H9 (cell line): ENCODE data around the gene TNIK. TPM values are rescaled to one million over a fixed set of nuclear protein-coding genes. Genes with fewer than 3 reads are reported as not detected.

ENCODE experiments used
- DNase-seq: peaks from one replicate; pipeline ENCODE4 v3.0.0-alpha.2; 2017
- H2AFZ ChIP-seq: one replicate; pipeline ENCODE4 v1.6.1; 2013; ENCODE audit warnings: mild to moderate bottlenecking, low read length, control low read depth, moderate library complexity
- H2AK5ac ChIP-seq: 2 replicates; pipeline ENCODE4 v1.6.1; 2013; ENCODE audit warnings: low read length, control low read depth, mixed read lengths; ENCODE audit not compliant: insufficient read length
- H2BK120ac ChIP-seq: one replicate; pipeline ENCODE4 v1.6.1; 2013; ENCODE audit warnings: low read depth, mild to moderate bottlenecking, low read length, control low read depth, inconsistent platforms; ENCODE audit not compliant: poor library complexity, severe bottlenecking
- H2BK12ac ChIP-seq: 2 replicates; pipeline ENCODE4 v1.6.1; 2013; ENCODE audit warnings: low read length, control low read depth, mixed read lengths, low read depth; ENCODE audit not compliant: insufficient read length
- H2BK15ac ChIP-seq: 2 replicates; pipeline ENCODE4 v1.6.1; 2013; ENCODE audit warnings: low read depth, low read length, control low read depth
- H2BK20ac ChIP-seq: one replicate; pipeline ENCODE4 v1.6.1; 2013; ENCODE audit warnings: low read depth, mild to moderate bottlenecking, low read length, control low read depth, inconsistent platforms; ENCODE audit not compliant: poor library complexity, severe bottlenecking
- H2BK5ac ChIP-seq: 2 replicates; pipeline ENCODE4 v1.6.1; 2013; ENCODE audit warnings: low read length, control low read depth, mixed read lengths; ENCODE audit not compliant: insufficient read length
- H3K14ac ChIP-seq: 2 replicates; pipeline ENCODE4 v1.6.1; 2013; ENCODE audit warnings: low read length, control low read depth; ENCODE audit not compliant: insufficient read depth
- H3K18ac ChIP-seq: 2 replicates; pipeline ENCODE4 v1.6.1; 2013; ENCODE audit warnings: low read depth, mild to moderate bottlenecking, mixed read lengths, low read length, control low read depth; ENCODE audit not compliant: insufficient read length
- H3K23ac ChIP-seq: 2 replicates; pipeline ENCODE4 v1.6.1; 2013; ENCODE audit warnings: low read length, control low read depth, mixed read lengths, low read depth; ENCODE audit not compliant: insufficient read length
- H3K23me2 ChIP-seq: 2 replicates; pipeline ENCODE4 v1.6.1; 2013; ENCODE audit warnings: low read depth, mild to moderate bottlenecking, mixed read lengths, low read length, control low read depth; ENCODE audit not compliant: insufficient read length, poor library complexity, severe bottlenecking
- H3K27ac ChIP-seq: 2 replicates; pipeline ENCODE4 v1.5.1; 2013; ENCODE audit warnings: low read length, control low read depth, mixed read lengths, low read depth; ENCODE audit not compliant: insufficient read length
- H3K27me3 ChIP-seq: 2 replicates; pipeline ENCODE4 v1.6.1; 2013; ENCODE audit warnings: low read length, control low read depth, inconsistent platforms; ENCODE audit not compliant: insufficient read depth
- H3K4ac ChIP-seq: 2 replicates; pipeline ENCODE4 v1.6.1; 2013; ENCODE audit warnings: low read depth, mild to moderate bottlenecking, control low read depth, inconsistent platforms, low read length, moderate library complexity
- H3K4me1 ChIP-seq: 2 replicates; pipeline ENCODE4 v1.6.1; 2013; ENCODE audit warnings: low read length, control low read depth, inconsistent platforms; ENCODE audit not compliant: insufficient read depth
- H3K4me2 ChIP-seq: 2 replicates; pipeline ENCODE4 v1.6.1; 2013; ENCODE audit warnings: low read length, control low read depth, mixed read lengths; ENCODE audit not compliant: insufficient read length, insufficient read depth
- H3K56ac ChIP-seq: 2 replicates; pipeline ENCODE4 v1.6.1; 2013; ENCODE audit warnings: low read depth, mild to moderate bottlenecking, mixed read lengths, low read length, control low read depth; ENCODE audit not compliant: insufficient read length
- H3K79me1 ChIP-seq: 2 replicates; pipeline ENCODE4 v1.6.1; 2013; ENCODE audit warnings: low read depth, mild to moderate bottlenecking, moderate library complexity, low read length, control low read depth, inconsistent platforms; ENCODE audit not compliant: insufficient read depth, poor library complexity, severe bottlenecking
- H3K79me2 ChIP-seq: 2 replicates; pipeline ENCODE4 v1.6.1; 2013; ENCODE audit warnings: low read length, control low read depth, inconsistent platforms; ENCODE audit not compliant: insufficient read depth
- H3K9ac ChIP-seq: 2 replicates; pipeline ENCODE4 v1.6.1; 2013; ENCODE audit warnings: low read length, control low read depth, mixed read lengths; ENCODE audit not compliant: insufficient read length; ENCODE audit errors: extremely low read depth
- H3K9me3 ChIP-seq: one replicate; pipeline ENCODE4 v1.6.1; 2013; ENCODE audit warnings: low read depth, low read length, inconsistent platforms; ENCODE audit not compliant: control insufficient read depth
- H3T11ph ChIP-seq: one replicate; pipeline ENCODE4 v1.6.1; 2013; ENCODE audit warnings: mild to moderate bottlenecking, low read length, control low read depth, inconsistent platforms
- H4K20me1 ChIP-seq: one replicate; pipeline ENCODE4 v1.6.1; 2013; ENCODE audit not compliant: control insufficient read depth, insufficient read length, insufficient read depth
- H4K5ac ChIP-seq: 2 replicates; pipeline ENCODE4 v1.6.1; 2013; ENCODE audit warnings: low read depth, mild to moderate bottlenecking, mixed read lengths, low read length, control low read depth; ENCODE audit not compliant: insufficient read length
- H4K8ac ChIP-seq: replicated peaks from 2 replicates; pipeline ENCODE4 v1.6.1; 2013; ENCODE audit warnings: low read length, control low read depth, mixed read lengths, low read depth; ENCODE audit not compliant: insufficient read length
- H4K91ac ChIP-seq: 2 replicates; pipeline ENCODE4 v1.6.1; 2013; ENCODE audit warnings: low read depth, mild to moderate bottlenecking, moderate library complexity, mixed read lengths, low read length, control low read depth; ENCODE audit not compliant: insufficient read length
- H3K27ac Mint-ChIP-seq, 3 experiments: 2 replicates in 2 of 3; 3 replicates in 1 of 3; pipeline ENCODE4 v1.8.0; 2020 to 2021; ENCODE audit warnings: mixed read lengths in 3 of 3, mild to moderate bottlenecking in 1 of 3, moderate library complexity in 1 of 3
- H3K27me3 Mint-ChIP-seq: 2 replicates; pipeline ENCODE4 v1.8.0; 2021; ENCODE audit warnings: low read depth, mild to moderate bottlenecking, moderate library complexity, mixed read lengths
- H3K36me3 Mint-ChIP-seq, 3 experiments: 2 replicates in 2 of 3; 3 replicates in 1 of 3; pipeline ENCODE4 v1.8.0; 2020 to 2021; ENCODE audit warnings: low read depth in 3 of 3, mixed read lengths in 3 of 3; ENCODE audit not compliant: insufficient read depth in 1 of 3
- H3K4me1 Mint-ChIP-seq, 2 experiments: 2 replicates each; pipeline ENCODE4 v1.8.0; 2020; ENCODE audit warnings: mixed read lengths in 2 of 2
- H3K4me3 Mint-ChIP-seq, 2 experiments: 2 replicates in 1 of 2; 3 replicates in 1 of 2; pipeline ENCODE4 v1.8.0; 2020 to 2021; ENCODE audit warnings: mild to moderate bottlenecking in 2 of 2, mixed read lengths in 2 of 2, moderate library complexity in 1 of 2
- H3K9me3 Mint-ChIP-seq, 2 experiments: 2 replicates in 1 of 2; 3 replicates in 1 of 2; pipeline ENCODE4 v1.8.0; 2020; ENCODE audit warnings: mild to moderate bottlenecking in 2 of 2, mixed read lengths in 2 of 2, moderate library complexity in 1 of 2
- WGBS: extraction: QIAGEN DNeasy Blood & Tissue Kit; methylation state at CpG from one replicate; pipeline ENCODE4 v1.1.7; 2013; ENCODE audit warnings: missing lambda C conversion rate, low lambda C conversion rate, mixed read lengths; ENCODE audit not compliant: insufficient read length; ENCODE audit errors: extremely low coverage; 5-methylcytosine and 5-hydroxymethylcytosine counted together
- total RNA-seq: library from RNA; stranded (reverse); gene quantifications from 2 replicates; pipeline ENCODE4 v1.2.1, GENCODE V29; 2021
- TF ChIP-seq, protein P1 (sequence below): fragments of 200-600 bp; sonication (generic); conservative IDR thresholded peaks from 3 replicates; pipeline ENCODE4 v1.8.0; 2021; ENCODE audit warnings: antibody characterized with exemption, mild to moderate bottlenecking

The TNIK gene
- total RNA-seq, 1 experiment from 2014 or later = 15.9 TPM

DNA sequence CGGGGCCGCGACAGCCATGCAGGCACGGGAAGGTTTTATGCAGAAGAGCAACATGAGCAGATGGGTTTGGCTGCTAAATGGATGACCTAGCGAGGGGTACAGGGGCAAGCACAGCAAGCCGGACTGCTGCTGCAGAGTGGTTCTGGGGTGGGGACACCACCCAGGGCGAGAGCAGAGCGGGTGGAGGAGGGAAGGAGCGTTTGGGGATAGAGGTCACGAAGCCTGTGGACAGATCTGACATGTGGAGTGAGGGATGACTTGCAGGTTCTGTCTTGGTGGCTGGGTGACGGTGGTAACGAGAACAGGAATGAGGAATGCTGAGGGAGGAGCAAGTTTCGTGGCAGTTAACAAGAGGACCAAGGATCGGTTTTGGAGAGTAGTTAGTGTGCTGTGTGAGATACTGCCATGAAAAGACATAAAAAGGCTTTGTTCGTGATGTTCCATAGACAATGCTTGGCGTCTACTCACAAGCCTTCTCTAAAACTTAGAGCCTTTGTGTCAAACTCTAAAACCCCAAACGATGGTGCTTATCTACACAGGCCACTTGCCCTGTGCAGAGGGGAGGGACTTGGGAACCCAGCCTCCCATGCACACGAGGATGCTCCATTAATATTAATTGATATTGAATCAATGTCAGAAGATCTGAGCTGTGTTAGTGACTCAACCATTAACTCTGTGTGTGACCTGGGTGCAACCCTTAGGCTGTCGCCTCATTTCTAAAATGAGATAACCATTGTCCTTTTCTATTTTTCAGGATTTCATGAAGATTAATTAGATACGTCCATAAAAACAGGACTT, 301.0 kb downstream of the TNIK start:
- H2BK20ac ChIP-seq = no peak overlapping the region
- H2AK5ac ChIP-seq = no peak overlapping the region
- H3K56ac ChIP-seq = no peak overlapping the region
- peaks cover 6 to 8% of the 10 kb centered on the region in 2 experiments; a peak in 4 of 5 replicates for H3K9me3 Mint-ChIP-seq
- H2BK5ac ChIP-seq = no peak overlapping the region
- no peak overlapping the region for H3K4ac ChIP-seq
- no peak overlapping the region for H3K4me2 ChIP-seq
- no peaks in the 10 kb centered on the region for H3K23me2 ChIP-seq
- DNase-seq = no peak
- no peak overlapping the region for H3K9ac ChIP-seq
- no CpG with 5 or more reads among the region's 20 CpGs for WGBS
- no peak overlapping the region for H2BK12ac ChIP-seq
- H3K14ac ChIP-seq = no peak overlapping the region
- TF ChIP-seq, protein P1, sequence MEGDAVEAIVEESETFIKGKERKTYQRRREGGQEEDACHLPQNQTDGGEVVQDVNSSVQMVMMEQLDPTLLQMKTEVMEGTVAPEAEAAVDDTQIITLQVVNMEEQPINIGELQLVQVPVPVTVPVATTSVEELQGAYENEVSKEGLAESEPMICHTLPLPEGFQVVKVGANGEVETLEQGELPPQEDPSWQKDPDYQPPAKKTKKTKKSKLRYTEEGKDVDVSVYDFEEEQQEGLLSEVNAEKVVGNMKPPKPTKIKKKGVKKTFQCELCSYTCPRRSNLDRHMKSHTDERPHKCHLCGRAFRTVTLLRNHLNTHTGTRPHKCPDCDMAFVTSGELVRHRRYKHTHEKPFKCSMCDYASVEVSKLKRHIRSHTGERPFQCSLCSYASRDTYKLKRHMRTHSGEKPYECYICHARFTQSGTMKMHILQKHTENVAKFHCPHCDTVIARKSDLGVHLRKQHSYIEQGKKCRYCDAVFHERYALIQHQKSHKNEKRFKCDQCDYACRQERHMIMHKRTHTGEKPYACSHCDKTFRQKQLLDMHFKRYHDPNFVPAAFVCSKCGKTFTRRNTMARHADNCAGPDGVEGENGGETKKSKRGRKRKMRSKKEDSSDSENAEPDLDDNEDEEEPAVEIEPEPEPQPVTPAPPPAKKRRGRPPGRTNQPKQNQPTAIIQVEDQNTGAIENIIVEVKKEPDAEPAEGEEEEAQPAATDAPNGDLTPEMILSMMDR = no peak
- no peaks in the 10 kb centered on the region for H3K27me3 Mint-ChIP-seq
- H3K18ac ChIP-seq = no peak overlapping the region
- H3T11ph ChIP-seq = no peak overlapping the region
- H3K4me1 Mint-ChIP-seq = peaks cover 9% of the 10 kb centered on the region in 2 experiments
- H3K79me2 ChIP-seq = no peaks in the 10 kb centered on the region
- peaks cover 15 to 33% (median 21%) of the 10 kb centered on the region in 3 experiments for H3K36me3 Mint-ChIP-seq
- H3K27ac Mint-ChIP-seq = peak overlapping the region in 2 of 3 experiments; percentile 16 to 57; a peak in 1 of 7 replicates
- H3K9me3 ChIP-seq = no peaks in the 10 kb centered on the region
- H3K27me3 ChIP-seq = no peaks in the 10 kb centered on the region
- no peak overlapping the region for H3K23ac ChIP-seq
- H4K5ac ChIP-seq = no peak overlapping the region
- H2BK120ac ChIP-seq = no peak overlapping the region
- no peaks in the 10 kb centered on the region for H3K4me1 ChIP-seq
- no peak overlapping the region for H3K27ac ChIP-seq
- H2BK15ac ChIP-seq = no peak overlapping the region
- no peak overlapping the region for H4K8ac ChIP-seq
- no peaks in the 10 kb centered on the region for H4K20me1 ChIP-seq
- no peaks in the 10 kb centered on the region for H3K79me1 ChIP-seq
- no peak overlapping the region for H3K4me3 Mint-ChIP-seq
- H4K91ac ChIP-seq = no peak overlapping the region
- H2AFZ ChIP-seq = no peak overlapping the region
